ENCODE results near the gene IFT52. TPM values are rescaled to one million over a fixed set of nuclear protein-coding genes. Genes with fewer than 3 reads are reported as not detected.
A peak's percentile ranks its signal among the peaks of the same experiment; 100 is the strongest.

The IFT52 gene
- total RNA-seq, 4 donors from 2014 or later: 17.8 to 29.7 (median 23.1) TPM

DNA sequence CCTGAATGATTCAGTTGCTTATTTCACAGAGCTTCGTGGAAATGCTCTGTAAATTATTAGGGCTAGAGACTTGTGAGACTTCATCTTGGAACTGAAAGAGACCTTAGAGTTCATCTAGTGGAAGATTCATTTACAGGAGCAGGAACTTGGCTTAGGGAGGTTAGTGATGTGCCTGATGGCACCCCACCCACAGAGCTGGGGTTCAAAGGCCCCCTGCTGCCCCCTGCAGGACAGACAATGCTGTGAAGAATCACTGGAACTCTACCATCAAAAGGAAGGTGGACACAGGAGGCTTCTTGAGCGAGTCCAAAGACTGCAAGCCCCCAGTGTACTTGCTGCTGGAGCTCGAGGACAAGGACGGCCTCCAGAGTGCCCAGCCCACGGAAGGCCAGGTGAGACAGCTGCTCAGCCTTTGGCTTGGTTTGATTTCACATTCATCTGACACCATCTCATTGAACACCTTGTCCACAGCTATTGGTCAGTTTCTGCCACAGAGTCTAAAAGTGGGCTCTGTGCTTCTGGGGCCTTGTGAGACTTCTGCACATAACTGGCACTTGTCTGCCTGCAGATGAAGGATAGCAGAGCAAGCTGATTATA lies 101.3 kb downstream of the IFT52 start:
- Histone ChIP-seq H3K9me3 (no peaks in the 10 kb centered on the region), H3K27ac (no peak overlapping the region), H3K4me3 (no peak overlapping the region), H3K4me1 (no peaks in the 10 kb centered on the region), H3K27me3 (no peaks in the 10 kb centered on the region), H3K36me3 (no peaks in the 10 kb centered on the region)
- 74 to 84% methylated on average over 1 to 5 of the region's 5 CpGs for WGBS, 2 donors
- TF ChIP-seq, protein P1, sequence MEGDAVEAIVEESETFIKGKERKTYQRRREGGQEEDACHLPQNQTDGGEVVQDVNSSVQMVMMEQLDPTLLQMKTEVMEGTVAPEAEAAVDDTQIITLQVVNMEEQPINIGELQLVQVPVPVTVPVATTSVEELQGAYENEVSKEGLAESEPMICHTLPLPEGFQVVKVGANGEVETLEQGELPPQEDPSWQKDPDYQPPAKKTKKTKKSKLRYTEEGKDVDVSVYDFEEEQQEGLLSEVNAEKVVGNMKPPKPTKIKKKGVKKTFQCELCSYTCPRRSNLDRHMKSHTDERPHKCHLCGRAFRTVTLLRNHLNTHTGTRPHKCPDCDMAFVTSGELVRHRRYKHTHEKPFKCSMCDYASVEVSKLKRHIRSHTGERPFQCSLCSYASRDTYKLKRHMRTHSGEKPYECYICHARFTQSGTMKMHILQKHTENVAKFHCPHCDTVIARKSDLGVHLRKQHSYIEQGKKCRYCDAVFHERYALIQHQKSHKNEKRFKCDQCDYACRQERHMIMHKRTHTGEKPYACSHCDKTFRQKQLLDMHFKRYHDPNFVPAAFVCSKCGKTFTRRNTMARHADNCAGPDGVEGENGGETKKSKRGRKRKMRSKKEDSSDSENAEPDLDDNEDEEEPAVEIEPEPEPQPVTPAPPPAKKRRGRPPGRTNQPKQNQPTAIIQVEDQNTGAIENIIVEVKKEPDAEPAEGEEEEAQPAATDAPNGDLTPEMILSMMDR (IDR thresholded peaks at IDR 0.05): peak in 3 of 5 experiments; percentile 11 to 35 (median 16)
- TF ChIP-seq POLR2A (IDR thresholded peaks at IDR 0.05) (no peak), EP300 (IDR thresholded peaks at IDR 0.05) (no peak)
- peak in 1 of 2 donors; percentile 37 for DNase-seq (ENCODE audit: low spot score in 2 of 2)

DNA sequence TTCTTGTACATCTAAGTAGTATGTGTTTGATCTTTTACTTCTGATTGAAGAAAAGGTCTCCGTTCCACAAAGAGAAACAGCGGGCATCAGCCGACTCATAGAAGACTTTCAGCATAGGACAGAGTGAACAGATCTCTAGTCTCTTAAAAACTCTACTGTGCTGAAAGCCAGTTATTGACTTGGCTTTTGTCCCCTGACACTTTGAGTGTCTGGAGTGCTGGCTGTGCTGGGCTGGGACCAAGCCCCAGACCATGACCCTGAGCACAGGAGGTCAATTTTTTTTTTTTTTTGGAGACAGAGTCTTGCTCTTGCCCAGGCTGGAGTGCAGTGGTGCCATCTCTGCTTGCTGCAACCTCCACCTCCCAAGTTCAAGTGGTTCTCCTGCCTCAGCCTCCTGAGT lies 104.0 kb downstream of the IFT52 start:
- 78 to 81% methylated on average over 3 of the region's 3 CpGs for WGBS, 2 donors
- Histone ChIP-seq H3K27me3 (no peaks in the 10 kb centered on the region), H3K36me3 (no peaks in the 10 kb centered on the region), H3K27ac (no peak overlapping the region), H3K4me1 (no peaks in the 10 kb centered on the region), H3K4me3 (no peak overlapping the region), H3K9me3 (no peaks in the 10 kb centered on the region)
- TF ChIP-seq POLR2A (IDR thresholded peaks at IDR 0.05) (no peak), EP300 (IDR thresholded peaks at IDR 0.05) (no peak)
- TF ChIP-seq, protein P1 (IDR thresholded peaks at IDR 0.05): no peak
- DNase-seq (ENCODE audit: low spot score in 2 of 2): no peak

DNA sequence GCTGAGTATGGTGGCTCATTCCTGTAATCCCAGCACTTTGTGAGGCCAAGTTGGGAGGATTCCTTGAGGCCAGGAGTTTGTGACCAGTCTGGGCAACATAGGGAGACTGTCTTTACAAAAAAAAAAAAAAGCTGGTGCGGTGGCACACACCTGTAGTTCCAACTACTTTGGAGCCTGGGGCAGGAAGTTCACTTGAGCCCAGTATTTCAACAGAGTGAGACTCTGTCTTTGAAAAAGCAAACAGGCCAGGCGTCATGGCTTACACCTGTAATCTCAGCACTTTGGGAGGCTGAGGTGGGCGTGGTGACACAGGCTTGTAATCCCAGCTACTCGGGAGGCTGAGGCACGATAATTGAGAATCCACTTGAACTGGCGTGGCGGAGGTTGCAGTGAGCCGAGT lies 104.8 kb downstream of the IFT52 start:
- no peak overlapping the region for H3K27ac ChIP-seq
- TF ChIP-seq EP300 (IDR thresholded peaks at IDR 0.05) (no peak), POLR2A (IDR thresholded peaks at IDR 0.05) (no peak)
- TF ChIP-seq, protein P1 (IDR thresholded peaks at IDR 0.05): no peak
- H3K4me3 ChIP-seq: no peak overlapping the region
- WGBS, 2 donors: 91% methylated on average over 8 of the region's 8 CpGs
- no peaks in the 10 kb centered on the region for H3K9me3 ChIP-seq
- no peaks in the 10 kb centered on the region for H3K36me3 ChIP-seq
- H3K27me3 ChIP-seq: no peaks in the 10 kb centered on the region
- H3K4me1 ChIP-seq: no peaks in the 10 kb centered on the region
- DNase-seq (ENCODE audit: low spot score in 2 of 2): no peak

Other genes with a start within 250 kb of the IFT52 start
- gene SRSF6, start 133.0 kb upstream of the IFT52 start, total RNA-seq: 100 to 1,000 TPM in 2 of 4 donors, 10 to 100 TPM in 2; 82.8 to 117 (median 103) TPM
- 10 to 100 TPM; 17.7 to 29.3 (median 22.7) TPM for gene L3MBTL1, start 83.2 kb upstream of the IFT52 start, total RNA-seq
- gene SGK2, start 31.9 kb upstream of the IFT52 start, total RNA-seq: 1 to 10 TPM in 3 of 4 donors, under 1 TPM in 1; 0.87 to 3.6 (median 1.3) TPM
- not detected for gene MYBL2, start 76.2 kb downstream of the IFT52 start, total RNA-seq
- not detected for gene GTSF1L, start 136.1 kb downstream of the IFT52 start, total RNA-seq

Data from tibial nerve (tissue), 4 donors.